ENCODE measurements around the gene AMY1B. TPM values are rescaled to one million over a fixed set of nuclear protein-coding genes. Genes with fewer than 3 reads are reported as not detected.
"Not testable (repeated sequence)": the region's sequence is repeated elsewhere in the genome, so short reads cannot be mapped to it uniquely, and the experiment has no call there.

AMY1B gene
- total RNA-seq, 3 donors from 2014 or later: not detected

DNA sequence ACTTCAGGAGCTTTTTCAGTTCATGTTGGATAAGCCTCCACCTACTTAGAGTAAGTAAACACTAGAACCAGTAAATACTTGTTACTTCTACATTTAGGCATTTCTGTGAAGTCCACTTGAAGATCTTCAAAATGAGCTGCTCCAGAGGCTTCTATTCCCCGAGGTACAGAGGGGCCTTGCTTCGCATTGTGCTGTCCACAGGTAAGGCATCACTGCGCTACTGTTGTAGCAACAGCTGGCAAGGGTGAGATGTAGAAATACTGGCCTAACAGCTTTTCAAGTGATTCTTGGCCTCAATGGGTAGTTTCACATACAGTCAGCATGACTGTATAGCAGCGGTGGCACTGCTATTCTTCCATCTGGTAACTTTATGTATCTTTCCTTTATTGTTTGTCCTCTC lies 45.1 kb downstream of the AMY1B start:
- H3K9me3 ChIP-seq; H3K4me1 ChIP-seq (ENCODE audit: low read depth); H3K36me3 ChIP-seq (ENCODE audit: low read depth); ATAC-seq; H3K4me3 ChIP-seq; DNase-seq; intact Hi-C loops (cut with DNase I, micrococcal nuclease): not testable (repeated sequence)

- intact Hi-C loops (cut with DNase I, micrococcal nuclease); DNase-seq; ATAC-seq: not testable (repeated sequence)
These were observed 45.7 kb downstream of the AMY1B start for GRCh38 chr1:103650305-103650704.

GRCh38 chr1:103643908-103644307 lies 52.1 kb downstream of the AMY1B start:
- DNase-seq; H3K36me3 ChIP-seq (ENCODE audit: low read depth); H3K9me3 ChIP-seq; ATAC-seq; intact Hi-C loops (cut with DNase I, micrococcal nuclease); H3K4me1 ChIP-seq (ENCODE audit: low read depth); H3K4me3 ChIP-seq: not testable (repeated sequence)

More at GRCh38 chr1:103650305-103650704, 45.7 kb downstream of the AMY1B start:
- H3K9me3 ChIP-seq; H3K4me3 ChIP-seq; H3K4me1 ChIP-seq (ENCODE audit: low read depth); H3K36me3 ChIP-seq (ENCODE audit: low read depth): not testable (repeated sequence)

- H3K9me3 ChIP-seq; DNase-seq; H3K36me3 ChIP-seq (ENCODE audit: low read depth); H3K4me1 ChIP-seq (ENCODE audit: low read depth); H3K4me3 ChIP-seq; intact Hi-C loops (cut with DNase I, micrococcal nuclease); ATAC-seq: not testable (repeated sequence)
These were observed 54.8 kb downstream of the AMY1B start for GRCh38 chr1:103641194-103641593.

Other genes with a start within 250 kb of the AMY1B start
- gene RNPC3, start 170.5 kb downstream of the AMY1B start, total RNA-seq: 10 to 100 TPM; 25.0 to 37.4 (median 32.2) TPM
- 10 to 100 TPM; 11.6 to 31.6 (median 21.2) TPM for gene AMY2B, start 124.6 kb downstream of the AMY1B start, total RNA-seq
- under 1 TPM in 1 of 3 donors, not detected in 2; 0.76 TPM for gene AMY2A, start 78.8 kb downstream of the AMY1B start, total RNA-seq
- gene AMY1A, start 40.5 kb downstream of the AMY1B start, total RNA-seq: not detected
- not detected for gene AMY1C, start 53.7 kb upstream of the AMY1B start, total RNA-seq

Data from mucosa of descending colon (tissue), 3 donors.